ENCODE data around the gene ME2. TPM values are rescaled to one million over a fixed set of nuclear protein-coding genes. Genes with fewer than 3 reads are reported as not detected.

ME2 gene
- total and polyA plus RNA-seq, 9 of the 15 experiments (the other 6 are each of a cell fraction or from before 2014, with no cell fraction given), result 12.3 to 54.4 (median 36.2) TPM

DNA sequence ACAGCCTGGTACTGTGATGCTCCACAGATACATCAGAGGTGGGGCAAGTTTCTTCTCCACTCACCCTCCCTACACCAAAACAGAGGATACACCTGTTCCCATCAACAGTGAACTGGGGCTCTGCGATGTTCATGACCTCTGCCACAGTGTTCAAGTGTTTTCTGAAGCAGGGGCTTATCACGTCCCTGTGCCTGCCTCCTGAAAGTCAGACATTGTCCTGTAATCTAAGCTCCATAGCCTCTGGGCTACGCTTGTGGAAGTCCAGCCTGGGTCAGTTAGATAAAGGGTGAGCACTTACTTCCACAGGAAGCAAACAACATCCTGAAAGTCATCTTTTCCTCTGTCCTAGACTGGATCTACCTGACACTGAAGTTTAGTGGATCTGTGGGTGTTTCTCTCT is 38.9 kb upstream of the ME2 start (continued):
- TF ChIP-seq ETV1 (tag; conservative IDR thresholded peaks at IDR 0.05; ENCODE audit: low read depth) (peak; percentile 79), FOXM1 (IDR thresholded peaks at IDR 0.05; ENCODE audit: low read depth) (peak; percentile 67), FOXM1 (CRISPR knock-in tag; IDR thresholded peaks at IDR 0.05; ENCODE audit: low read depth) (no peak), MTA3 (IDR thresholded peaks at IDR 0.05; ENCODE audit: borderline replicate concordance) (0 out of 2 replicates have a peak, but pooled peaks have one; percentile 22), NCOA2 (IDR thresholded peaks at IDR 0.05; ENCODE audit: partially characterized antibody in 2 of 2) (no peak), HDAC2 (IDR thresholded peaks at IDR 0.05) (peak; percentile 55; the same call in 1 of the 2 replicates), SMAD4 (CRISPR knock-in tag; conservative IDR thresholded peaks at IDR 0.05) (peak; percentile 88), ETV5 (CRISPR knock-in tag; IDR thresholded peaks at IDR 0.05; ENCODE audit: low read depth) (peak; percentile 67), CXXC5 (CRISPR knock-in tag; IDR thresholded peaks at IDR 0.05) (peak; percentile 87), POLR3G (IDR thresholded peaks at IDR 0.05; ENCODE audit: extremely low read depth, insufficient read length, insufficient replicate concordance) (no peak), JUN (IDR thresholded peaks at IDR 0.05; ENCODE audit: borderline replicate concordance, low read depth, low read length) (no peak), JUN (CRISPR knock-in tag; IDR thresholded peaks at IDR 0.05; ENCODE audit: borderline replicate concordance) (no peak), HLTF (IDR thresholded peaks at IDR 0.05) (0 out of 2 replicates have a peak, but pooled peaks have one; percentile 47), SP2 (IDR thresholded peaks at IDR 0.05; ENCODE audit: extremely low read depth, low read depth, low read length, poor library complexity, severe bottlenecking) (no peak), ETS2 (tag; IDR thresholded peaks at IDR 0.05; ENCODE audit: borderline replicate concordance, poor library complexity, severe bottlenecking) (no peak), ATF1 (CRISPR knock-in tag; IDR thresholded peaks at IDR 0.05) (no peak), ATF1 (tag; IDR thresholded peaks at IDR 0.05) (0 out of 2 replicates have a peak, but pooled peaks have one; percentile 20), RCOR1 (IDR thresholded peaks at IDR 0.05; ENCODE audit: borderline replicate concordance in 1 of 2, low read depth in 2 of 2, low read length in 2 of 2) (peak in 1 of 2 experiments; percentile 83; a peak in 2 of 4 replicates), CREM (IDR thresholded peaks at IDR 0.05; ENCODE audit: low read depth) (0 out of 2 replicates have a peak, but pooled peaks have one; percentile 28), NR2C1 (IDR thresholded peaks at IDR 0.05) (0 out of 2 replicates have a peak, but pooled peaks have one; percentile 36), NR2C1 (tag; IDR thresholded peaks at IDR 0.05) (peak; percentile 71), ZNF785 (CRISPR knock-in tag; IDR thresholded peaks at IDR 0.05) (no peak)
- TF ChIP-seq, protein P1, sequence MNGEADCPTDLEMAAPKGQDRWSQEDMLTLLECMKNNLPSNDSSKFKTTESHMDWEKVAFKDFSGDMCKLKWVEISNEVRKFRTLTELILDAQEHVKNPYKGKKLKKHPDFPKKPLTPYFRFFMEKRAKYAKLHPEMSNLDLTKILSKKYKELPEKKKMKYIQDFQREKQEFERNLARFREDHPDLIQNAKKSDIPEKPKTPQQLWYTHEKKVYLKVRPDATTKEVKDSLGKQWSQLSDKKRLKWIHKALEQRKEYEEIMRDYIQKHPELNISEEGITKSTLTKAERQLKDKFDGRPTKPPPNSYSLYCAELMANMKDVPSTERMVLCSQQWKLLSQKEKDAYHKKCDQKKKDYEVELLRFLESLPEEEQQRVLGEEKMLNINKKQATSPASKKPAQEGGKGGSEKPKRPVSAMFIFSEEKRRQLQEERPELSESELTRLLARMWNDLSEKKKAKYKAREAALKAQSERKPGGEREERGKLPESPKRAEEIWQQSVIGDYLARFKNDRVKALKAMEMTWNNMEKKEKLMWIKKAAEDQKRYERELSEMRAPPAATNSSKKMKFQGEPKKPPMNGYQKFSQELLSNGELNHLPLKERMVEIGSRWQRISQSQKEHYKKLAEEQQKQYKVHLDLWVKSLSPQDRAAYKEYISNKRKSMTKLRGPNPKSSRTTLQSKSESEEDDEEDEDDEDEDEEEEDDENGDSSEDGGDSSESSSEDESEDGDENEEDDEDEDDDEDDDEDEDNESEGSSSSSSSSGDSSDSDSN (IDR thresholded peaks at IDR 0.05; ENCODE audit: borderline replicate concordance in 1 of 2, low read depth in 2 of 2, low read length in 2 of 2), result peak; percentile 83 to 99; a peak in 3 of 4 replicates
- TF ChIP-seq, protein P2, sequence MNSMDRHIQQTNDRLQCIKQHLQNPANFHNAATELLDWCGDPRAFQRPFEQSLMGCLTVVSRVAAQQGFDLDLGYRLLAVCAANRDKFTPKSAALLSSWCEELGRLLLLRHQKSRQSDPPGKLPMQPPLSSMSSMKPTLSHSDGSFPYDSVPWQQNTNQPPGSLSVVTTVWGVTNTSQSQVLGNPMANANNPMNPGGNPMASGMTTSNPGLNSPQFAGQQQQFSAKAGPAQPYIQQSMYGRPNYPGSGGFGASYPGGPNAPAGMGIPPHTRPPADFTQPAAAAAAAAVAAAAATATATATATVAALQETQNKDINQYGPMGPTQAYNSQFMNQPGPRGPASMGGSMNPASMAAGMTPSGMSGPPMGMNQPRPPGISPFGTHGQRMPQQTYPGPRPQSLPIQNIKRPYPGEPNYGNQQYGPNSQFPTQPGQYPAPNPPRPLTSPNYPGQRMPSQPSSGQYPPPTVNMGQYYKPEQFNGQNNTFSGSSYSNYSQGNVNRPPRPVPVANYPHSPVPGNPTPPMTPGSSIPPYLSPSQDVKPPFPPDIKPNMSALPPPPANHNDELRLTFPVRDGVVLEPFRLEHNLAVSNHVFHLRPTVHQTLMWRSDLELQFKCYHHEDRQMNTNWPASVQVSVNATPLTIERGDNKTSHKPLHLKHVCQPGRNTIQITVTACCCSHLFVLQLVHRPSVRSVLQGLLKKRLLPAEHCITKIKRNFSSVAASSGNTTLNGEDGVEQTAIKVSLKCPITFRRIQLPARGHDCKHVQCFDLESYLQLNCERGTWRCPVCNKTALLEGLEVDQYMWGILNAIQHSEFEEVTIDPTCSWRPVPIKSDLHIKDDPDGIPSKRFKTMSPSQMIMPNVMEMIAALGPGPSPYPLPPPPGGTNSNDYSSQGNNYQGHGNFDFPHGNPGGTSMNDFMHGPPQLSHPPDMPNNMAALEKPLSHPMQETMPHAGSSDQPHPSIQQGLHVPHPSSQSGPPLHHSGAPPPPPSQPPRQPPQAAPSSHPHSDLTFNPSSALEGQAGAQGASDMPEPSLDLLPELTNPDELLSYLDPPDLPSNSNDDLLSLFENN (IDR thresholded peaks at IDR 0.05; ENCODE audit: low read depth in 2 of 2, low read length in 2 of 2), result peak in 1 of 2 experiments; percentile 80; a peak in 1 of 4 replicates

Data from K562 (cell line).